Loucy (cell line): ENCODE data around the gene IL36RN.

Experiments used
- H2AFZ ChIP-seq: fragments of 200-600 bp; sonication (generic); 2 replicates; pipeline ENCODE4 v1.6.0; 2016; ENCODE audit warnings: antibody characterized with exemption, mild to moderate bottlenecking, low read length, moderate library complexity
- H3F3A ChIP-seq: fragments of 200-600 bp; 2 replicates; pipeline ENCODE4 v1.6.0; 2016; ENCODE audit warnings: antibody characterized with exemption, low read depth, mild to moderate bottlenecking
- H3K27me3 ChIP-seq: fragments of 200-600 bp; sonication (generic); 2 replicates; pipeline ENCODE4 v1.6.1; 2014; ENCODE audit warnings: low read length, mild to moderate bottlenecking; ENCODE audit not compliant: insufficient read depth, poor library complexity, severe bottlenecking
- H3K36me3 ChIP-seq: fragments of 200-600 bp; sonication (generic); 2 replicates; pipeline ENCODE4 v1.6.1; 2016; ENCODE audit warnings: low read length; ENCODE audit not compliant: insufficient read depth
- H3K4me1 ChIP-seq: fragments of 200-600 bp; sonication (generic); 2 replicates; pipeline ENCODE4 v1.5.1; 2014; ENCODE audit warnings: low read length, mild to moderate bottlenecking; ENCODE audit not compliant: insufficient read depth, poor library complexity, severe bottlenecking
- H3K4me2 ChIP-seq: fragments of 200-600 bp; sonication (generic); 2 replicates; pipeline ENCODE4 v1.6.0; 2014; ENCODE audit warnings: antibody characterized with exemption, low read length, low read depth, mild to moderate bottlenecking; ENCODE audit not compliant: poor library complexity, severe bottlenecking
- H3K4me3 ChIP-seq: fragments of 200-600 bp; sonication (generic); 2 replicates; pipeline ENCODE4 v1.5.1; 2014; ENCODE audit warnings: low read length, mild to moderate bottlenecking, mixed read lengths; ENCODE audit not compliant: poor library complexity, severe bottlenecking
- H3K79me2 ChIP-seq: fragments of 200-600 bp; sonication (generic); 2 replicates; pipeline ENCODE4 v1.6.1; 2014; ENCODE audit warnings: low read length; ENCODE audit not compliant: insufficient read depth
- H3K9ac ChIP-seq: fragments of 200-600 bp; sonication (generic); 2 replicates; pipeline ENCODE4 v1.6.0; 2014; ENCODE audit warnings: mild to moderate bottlenecking, low read depth, low read length, moderate library complexity; ENCODE audit not compliant: poor library complexity, severe bottlenecking
- H3K9me2 ChIP-seq: fragments of 200-600 bp; sonication (generic); replicated peaks from 2 replicates; pipeline ENCODE4 v1.6.1; 2016; ENCODE audit warnings: low read depth, low read length, mixed read lengths
- H3K9me3 ChIP-seq: fragments of 200-600 bp; sonication (generic); 2 replicates; pipeline ENCODE4 v1.6.1; 2014; ENCODE audit warnings: mild to moderate bottlenecking, antibody characterized with exemption, low read length, low read depth; ENCODE audit not compliant: insufficient read depth
- H4K20me1 ChIP-seq: fragments of 200-600 bp; sonication (generic); 2 replicates; pipeline ENCODE4 v1.6.0; 2014; ENCODE audit warnings: antibody characterized with exemption, low read length, mild to moderate bottlenecking; ENCODE audit not compliant: insufficient read depth, poor library complexity, severe bottlenecking
- CTCF ChIP-seq: fragments of 200-600 bp; sonication (generic); conservative IDR thresholded peaks from 2 replicates; pipeline ENCODE4 v1.5.1; 2014; ENCODE audit warnings: mild to moderate bottlenecking, antibody characterized with exemption, low read length
- EZH2phosphoT487 ChIP-seq: fragments of 200-600 bp; IDR thresholded peaks from 2 replicates; pipeline ENCODE4 v1.6.1; 2018; ENCODE audit warnings: antibody characterized with exemption, mild to moderate bottlenecking, moderate library complexity, borderline replicate concordance

Gene IL36RN

GRCh38 chr2:113068249-113068648, 9.3 kb downstream of the IL36RN start:
- H2AFZ ChIP-seq: no peak overlapping the region
- H4K20me1 ChIP-seq: no peaks in the 10 kb centered on the region
- no peaks in the 10 kb centered on the region for H3K4me1 ChIP-seq
- no peak overlapping the region for H3K9ac ChIP-seq
- H3K9me2 ChIP-seq: no peaks in the 10 kb centered on the region
- no peaks in the 10 kb centered on the region for H3K27me3 ChIP-seq
- no peak overlapping the region for H3K4me3 ChIP-seq
- TF ChIP-seq CTCF (no peak), EZH2phosphoT487 (no peak)
- H3K79me2 ChIP-seq: no peaks in the 10 kb centered on the region
- H3K4me2 ChIP-seq: no peak overlapping the region
- no peaks in the 10 kb centered on the region for H3K9me3 ChIP-seq
- H3F3A ChIP-seq: no peaks in the 10 kb centered on the region
- no peaks in the 10 kb centered on the region for H3K36me3 ChIP-seq

DNA sequence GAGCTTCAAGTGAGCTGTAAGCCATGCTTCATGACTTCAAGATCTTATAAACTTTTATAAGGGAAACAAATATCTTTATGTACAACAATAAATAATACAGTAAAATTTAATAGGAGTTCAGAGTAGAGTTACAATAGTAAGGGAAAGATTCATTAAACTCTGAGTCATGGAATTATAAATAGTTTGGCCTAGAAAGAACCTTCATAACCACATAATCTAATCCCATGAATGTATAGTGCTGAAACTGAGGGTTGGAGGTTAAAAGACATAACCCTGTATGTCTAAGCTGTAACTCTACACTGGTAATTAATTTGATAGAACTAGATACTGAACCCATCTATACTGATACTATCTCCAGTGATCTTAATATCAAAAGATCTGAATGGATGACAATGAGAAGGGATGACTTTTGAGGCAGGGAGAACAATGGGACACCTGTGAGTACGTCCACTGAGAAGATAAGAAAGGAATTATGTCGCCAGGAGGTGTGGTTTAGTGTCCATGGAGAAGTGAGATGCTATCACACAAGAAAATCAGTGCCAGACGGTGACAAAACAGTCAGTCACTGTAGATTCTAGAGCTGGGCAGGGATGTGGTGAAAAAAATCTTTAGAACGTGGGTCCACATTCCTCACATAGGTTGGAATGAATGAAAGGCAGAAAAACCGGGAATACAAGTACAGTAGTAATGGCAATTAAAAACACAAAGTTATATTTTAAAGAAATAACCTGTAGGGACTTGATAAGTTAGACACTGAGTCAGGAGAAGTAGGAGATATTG, 9.9 kb downstream of the IL36RN start:
- Histone ChIP-seq H3K4me3 (no peak overlapping the region), H3K4me2 (no peak overlapping the region), H3K9ac (no peak overlapping the region), H3K9me3 (no peaks in the 10 kb centered on the region), H4K20me1 (no peaks in the 10 kb centered on the region), H3K79me2 (no peaks in the 10 kb centered on the region), H3K4me1 (no peaks in the 10 kb centered on the region), H3K27me3 (no peaks in the 10 kb centered on the region), H3F3A (no peaks in the 10 kb centered on the region), H3K36me3 (no peaks in the 10 kb centered on the region), H3K9me2 (no peaks in the 10 kb centered on the region), H2AFZ (no peak overlapping the region)
- no peak for TF ChIP-seq EZH2phosphoT487
- TF ChIP-seq CTCF: no peak

- no peaks in the 10 kb centered on the region for H3F3A ChIP-seq
- H3K4me1 ChIP-seq: no peaks in the 10 kb centered on the region
- H3K9me3 ChIP-seq: no peaks in the 10 kb centered on the region
- no peaks in the 10 kb centered on the region for H4K20me1 ChIP-seq
- TF ChIP-seq CTCF (no peak), EZH2phosphoT487 (no peak)
- no peaks in the 10 kb centered on the region for H3K9me2 ChIP-seq
- H3K79me2 ChIP-seq: no peaks in the 10 kb centered on the region
- H3K27me3 ChIP-seq: no peaks in the 10 kb centered on the region
- H3K4me2 ChIP-seq: no peak overlapping the region
- no peak overlapping the region for H2AFZ ChIP-seq
- H3K4me3 ChIP-seq: no peak overlapping the region
- H3K36me3 ChIP-seq: no peaks in the 10 kb centered on the region
- no peak overlapping the region for H3K9ac ChIP-seq
Measured at GRCh38 chr2:113069676-113070605, 10.9 kb downstream of the IL36RN start.
